Astrocyte of the cerebellum (primary cell): ENCODE data around the gene KCNH6.

Experiments used
- DNase-seq: peaks from one replicate; pipeline ENCODE4 v3.0.0-alpha.2; 2011; ENCODE audit warnings: low read depth
- H3K4me3 ChIP-seq: 2 replicates; pipeline ENCODE4 v1.5.1; 2011; ENCODE audit warnings: mild to moderate bottlenecking, low read depth, low read length, moderate library complexity
- in situ Hi-C: cut with HindIII; loops from 2 replicates; pipeline ENCODE4 v1.10.0; 2017; ENCODE audit warnings: low sequenced_read_pairs
- TF ChIP-seq, protein P1 (sequence below): IDR thresholded peaks from 2 replicates; pipeline ENCODE4 v1.5.1; 2012; ENCODE audit warnings: low read length, low read depth, moderate library complexity, mild to moderate bottlenecking; ENCODE audit errors: missing control alignments

KCNH6 gene

DNA sequence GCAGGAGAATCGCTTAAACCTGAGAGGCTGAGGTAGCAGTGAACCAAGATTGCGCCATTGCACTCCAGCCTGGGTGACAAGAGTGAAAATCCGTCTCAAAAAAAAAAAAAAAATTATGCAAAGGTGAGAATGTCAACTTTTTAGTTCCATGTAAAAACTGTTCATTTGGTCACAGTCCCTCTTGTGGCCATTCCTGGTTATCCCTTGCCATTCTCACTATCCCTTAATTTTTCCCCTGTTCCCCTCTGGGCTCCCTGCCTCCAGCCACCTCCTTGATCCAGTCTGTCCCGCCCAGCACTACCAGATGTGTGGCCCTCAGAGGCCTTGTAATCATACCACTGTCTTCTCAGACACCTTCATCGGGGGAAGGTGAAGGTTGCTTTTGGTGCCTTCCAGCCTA lies 50.5 kb downstream of the KCNH6 start:
- no peak overlapping the region for H3K4me3 ChIP-seq
- TF ChIP-seq, protein P1, sequence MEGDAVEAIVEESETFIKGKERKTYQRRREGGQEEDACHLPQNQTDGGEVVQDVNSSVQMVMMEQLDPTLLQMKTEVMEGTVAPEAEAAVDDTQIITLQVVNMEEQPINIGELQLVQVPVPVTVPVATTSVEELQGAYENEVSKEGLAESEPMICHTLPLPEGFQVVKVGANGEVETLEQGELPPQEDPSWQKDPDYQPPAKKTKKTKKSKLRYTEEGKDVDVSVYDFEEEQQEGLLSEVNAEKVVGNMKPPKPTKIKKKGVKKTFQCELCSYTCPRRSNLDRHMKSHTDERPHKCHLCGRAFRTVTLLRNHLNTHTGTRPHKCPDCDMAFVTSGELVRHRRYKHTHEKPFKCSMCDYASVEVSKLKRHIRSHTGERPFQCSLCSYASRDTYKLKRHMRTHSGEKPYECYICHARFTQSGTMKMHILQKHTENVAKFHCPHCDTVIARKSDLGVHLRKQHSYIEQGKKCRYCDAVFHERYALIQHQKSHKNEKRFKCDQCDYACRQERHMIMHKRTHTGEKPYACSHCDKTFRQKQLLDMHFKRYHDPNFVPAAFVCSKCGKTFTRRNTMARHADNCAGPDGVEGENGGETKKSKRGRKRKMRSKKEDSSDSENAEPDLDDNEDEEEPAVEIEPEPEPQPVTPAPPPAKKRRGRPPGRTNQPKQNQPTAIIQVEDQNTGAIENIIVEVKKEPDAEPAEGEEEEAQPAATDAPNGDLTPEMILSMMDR: peak; percentile 44
- DNase-seq: no peak
- in situ Hi-C loops: no loop called here

DNA sequence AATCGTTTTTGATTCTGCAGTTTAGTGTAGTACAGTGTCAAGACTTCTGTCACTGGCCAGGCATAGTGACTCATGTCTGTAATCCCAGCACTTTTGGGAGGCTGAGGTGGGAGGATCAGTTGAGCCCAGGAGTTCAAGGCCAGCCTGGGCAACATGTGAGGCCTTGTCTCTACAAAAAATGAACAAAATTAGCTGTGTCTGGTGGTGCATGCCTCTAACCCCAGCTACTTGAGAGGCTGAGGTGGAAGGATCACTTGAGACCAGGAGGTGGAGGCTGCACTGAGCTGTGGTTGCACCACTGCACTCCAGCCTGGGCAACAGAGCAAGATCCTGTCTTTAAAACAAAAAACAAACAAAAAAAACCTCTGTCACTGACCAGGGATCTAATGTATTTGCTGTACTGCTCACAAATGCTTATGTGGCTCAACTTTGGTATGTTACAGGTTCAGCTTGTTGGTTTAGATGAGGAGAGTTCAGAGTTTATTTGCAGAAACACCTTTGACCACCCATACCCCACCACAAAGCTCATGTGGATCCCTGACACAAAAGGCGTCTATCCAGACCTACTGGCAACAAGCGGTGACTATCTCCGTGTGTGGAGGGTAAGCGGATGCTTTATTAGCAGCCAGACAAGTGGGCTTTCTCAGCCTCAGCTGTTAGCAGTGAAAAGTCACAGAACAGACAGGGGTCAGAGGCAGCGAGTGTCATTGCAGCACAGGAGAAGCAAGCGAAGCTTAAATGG lies 55.0 kb downstream of the KCNH6 start:
- in situ Hi-C loops: no loop called here
- TF ChIP-seq, protein P1: no peak
- DNase-seq: no peak
- H3K4me3 ChIP-seq: no peak overlapping the region

DNA sequence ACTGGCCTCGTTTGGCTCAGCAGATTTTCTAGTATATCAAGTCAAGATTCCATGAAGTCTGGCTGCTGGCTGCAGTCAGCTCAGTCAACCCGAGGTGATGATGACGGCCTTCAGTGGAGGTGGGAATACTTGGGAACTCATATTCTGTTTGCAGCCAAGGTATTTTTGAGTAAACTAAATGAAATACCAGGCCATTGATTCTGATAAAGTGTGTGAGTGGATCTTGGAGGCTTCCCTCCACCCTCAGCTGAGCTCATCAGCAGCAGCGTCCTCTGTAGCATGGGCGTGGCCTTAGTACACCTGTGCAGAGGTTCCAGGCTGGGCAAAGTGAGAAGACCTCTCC lies 55.6 kb downstream of the KCNH6 start:
- in situ Hi-C loops: no loop called here
- DNase-seq: no peak
- no peak overlapping the region for H3K4me3 ChIP-seq
- TF ChIP-seq, protein P1: no peak

DNA sequence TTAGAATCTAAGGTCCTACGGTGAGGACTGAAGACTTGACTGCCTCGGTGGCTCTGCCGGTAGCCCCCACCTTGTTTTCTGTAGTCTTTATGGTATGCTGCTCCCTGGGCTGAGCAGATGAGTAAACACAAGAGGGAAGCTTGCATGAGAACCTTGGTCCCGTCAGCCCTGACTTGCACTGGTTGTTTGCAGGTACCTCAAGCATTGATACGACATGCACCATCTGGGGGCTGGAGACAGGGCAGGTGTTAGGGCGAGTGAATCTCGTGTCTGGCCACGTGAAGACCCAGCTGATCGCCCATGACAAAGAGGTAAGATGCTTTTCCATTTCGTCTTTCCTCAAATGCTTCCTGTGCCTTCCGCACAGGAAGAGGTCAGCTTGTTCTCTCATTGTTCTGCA lies 56.5 kb downstream of the KCNH6 start:
- in situ Hi-C loops: no loop called here
- TF ChIP-seq, protein P1: no peak
- no peak overlapping the region for H3K4me3 ChIP-seq
- DNase-seq: no peak

DNA sequence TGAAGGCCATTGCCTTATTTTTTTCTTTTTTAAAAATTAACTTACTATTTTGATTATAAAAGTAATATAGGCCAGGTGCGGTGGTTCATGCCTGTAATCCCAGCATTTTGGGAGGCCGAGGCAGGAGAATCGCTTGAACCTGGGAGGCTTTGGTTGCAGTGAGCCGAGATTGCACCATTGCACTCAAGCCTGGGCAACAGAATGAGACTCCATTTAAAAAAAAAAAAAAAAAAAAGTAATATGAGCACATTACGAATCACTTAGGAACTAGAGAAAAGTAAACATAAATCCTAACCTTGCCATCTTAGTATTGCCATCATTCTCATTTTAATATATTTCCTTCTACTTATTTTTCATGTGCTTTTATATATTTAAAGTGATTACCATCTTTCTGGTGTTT lies 64.6 kb downstream of the KCNH6 start:
- TF ChIP-seq, protein P1: no peak
- H3K4me3 ChIP-seq: no peak overlapping the region
- in situ Hi-C loops: no loop called here
- no peak for DNase-seq

DNA sequence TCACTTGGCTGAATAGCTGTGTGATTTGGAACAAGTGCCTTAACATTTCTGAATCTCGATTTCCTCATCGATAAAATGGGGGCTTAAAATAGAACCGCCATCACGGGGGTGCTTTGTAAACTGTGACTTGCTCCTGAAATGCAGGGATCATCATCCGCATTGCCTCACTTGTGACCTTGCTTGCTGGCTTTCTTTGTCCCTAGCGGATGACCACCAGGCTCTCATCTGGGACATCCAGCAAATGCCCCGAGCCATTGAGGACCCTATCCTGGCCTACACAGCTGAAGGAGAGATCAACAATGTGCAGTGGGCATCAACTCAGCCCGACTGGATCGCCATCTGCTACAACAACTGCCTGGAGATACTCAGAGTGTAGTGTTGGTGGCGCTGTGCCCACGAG lies 65.6 kb downstream of the KCNH6 start:
- no peak overlapping the region for H3K4me3 ChIP-seq
- DNase-seq: no peak
- TF ChIP-seq, protein P1: no peak
- in situ Hi-C loops: no loop called here
